Activated CD4-positive, alpha-beta T cell treated with anti-CD3 and anti-CD28 coated beads, Interleukin-2, Interleukin-4, amounts not matched to agents 100 ng/mL and 50 ng/mL, durations not matched to agents 16 hours and 8 hours (primary cell): Measurements from ENCODE around the gene TFG.

Source experiments
- DNase-seq: peaks from one replicate; pipeline ENCODE4 v3.0.0-alpha.2; 2020; ENCODE audit warnings: low spot score

TFG gene

GRCh38 chr3:100754563-100755334, 45.5 kb downstream of the TFG start:
- DNase-seq = no peak

GRCh38 chr3:100756441-100756840, 47.1 kb downstream of the TFG start:
- DNase-seq = no peak

DNA sequence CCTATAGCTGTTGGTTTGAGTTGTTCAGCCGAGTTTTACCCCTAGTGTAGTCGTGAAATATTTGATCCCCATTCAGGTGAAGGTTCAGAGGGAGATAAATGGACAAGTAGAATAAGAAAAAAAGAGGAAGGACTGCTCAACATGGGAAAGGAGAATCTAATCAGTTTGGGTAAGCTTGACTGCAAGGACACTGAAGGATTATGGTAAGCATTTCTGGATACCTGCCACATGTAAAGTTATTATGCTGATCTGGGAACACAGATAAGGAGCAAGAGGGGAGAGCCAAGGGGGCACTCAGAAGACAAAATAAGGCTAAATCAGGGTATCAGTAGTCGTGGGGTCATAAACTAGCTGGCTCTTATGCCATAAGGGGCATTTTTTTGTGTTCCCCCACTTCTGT, 49.9 kb downstream of the TFG start:
- no peak for DNase-seq

DNA sequence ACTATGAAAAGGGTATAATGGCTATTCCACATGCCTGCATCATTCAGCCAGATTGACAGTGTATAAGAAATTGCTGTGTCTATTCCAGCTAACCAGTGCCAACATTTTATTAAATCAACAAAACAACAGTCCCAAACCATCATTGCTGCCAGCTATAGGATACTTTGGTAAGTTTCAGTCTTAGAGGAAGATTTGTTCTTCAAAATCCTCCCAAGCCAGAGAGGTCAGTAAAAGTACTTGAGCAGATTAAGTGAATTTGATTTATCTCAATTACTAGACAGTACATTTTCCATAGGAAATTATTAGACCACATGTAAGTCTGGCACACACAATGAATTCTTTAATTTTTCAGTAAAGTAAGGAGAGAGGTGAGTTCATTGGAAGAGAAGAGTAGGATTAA, 50.7 kb downstream of the TFG start:
- no peak for DNase-seq

DNA sequence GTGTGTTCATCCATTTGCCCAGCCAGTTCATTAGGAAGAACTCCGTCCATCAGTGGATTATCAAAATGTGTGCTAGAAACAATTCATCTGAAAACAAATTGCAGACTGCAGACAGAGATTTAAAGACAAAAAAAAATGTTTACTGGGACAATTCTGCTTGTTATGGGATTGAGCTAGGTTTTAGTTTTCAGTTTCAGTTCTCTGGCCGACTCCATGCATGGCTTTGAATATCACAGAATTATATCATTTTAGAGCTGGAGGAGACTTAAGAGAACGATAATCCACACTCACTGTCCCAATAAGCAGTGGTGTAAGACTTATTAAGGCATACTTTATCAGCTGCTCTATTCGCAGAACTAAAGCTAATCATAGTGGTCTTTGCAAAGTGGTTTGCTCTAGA, 51.1 kb downstream of the TFG start:
- no peak for DNase-seq

GRCh38 chr3:100761211-100761942, 52.1 kb downstream of the TFG start:
- no peak for DNase-seq

DNA sequence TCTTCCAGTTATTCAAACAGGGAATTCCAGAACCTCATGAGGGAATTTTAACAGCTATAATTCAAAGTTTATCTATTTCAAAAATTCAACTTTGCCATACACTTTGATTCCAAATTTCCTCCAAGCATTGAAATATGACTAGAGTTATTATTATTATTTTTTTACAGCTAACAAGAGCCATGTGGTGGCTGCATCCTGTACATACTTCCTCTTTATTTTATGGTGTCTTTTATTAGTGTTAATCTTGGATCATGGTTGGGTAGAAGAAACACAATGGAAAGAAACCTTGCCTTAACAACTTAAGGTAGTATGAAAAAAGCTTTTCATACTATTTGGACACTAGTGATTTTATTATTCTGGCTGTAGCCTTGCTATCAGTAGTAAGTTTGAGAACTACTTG, 52.7 kb downstream of the TFG start:
- no peak for DNase-seq

- DNase-seq = no peak
These were observed 56.2 kb downstream of the TFG start for GRCh38 chr3:100765437-100765975.

DNA sequence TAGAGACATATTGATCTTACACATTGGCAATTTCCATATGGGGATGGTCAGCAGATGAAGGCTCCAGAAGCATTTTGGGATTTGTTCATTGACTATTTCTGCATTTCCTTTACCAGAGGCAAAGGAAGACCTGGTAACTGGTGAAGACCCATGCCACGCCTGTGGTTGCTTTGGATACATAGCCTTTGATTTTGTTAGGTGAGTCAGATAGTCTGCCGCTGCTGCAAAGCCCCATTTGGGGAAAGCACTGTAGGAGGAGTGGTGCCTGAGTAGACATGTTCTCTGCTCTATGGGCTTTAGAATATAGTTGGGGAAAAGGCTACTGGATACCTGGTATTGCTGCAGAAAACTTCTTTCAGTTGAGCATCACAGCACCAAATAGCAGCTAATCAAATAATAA, 56.8 kb downstream of the TFG start:
- no peak for DNase-seq

DNA sequence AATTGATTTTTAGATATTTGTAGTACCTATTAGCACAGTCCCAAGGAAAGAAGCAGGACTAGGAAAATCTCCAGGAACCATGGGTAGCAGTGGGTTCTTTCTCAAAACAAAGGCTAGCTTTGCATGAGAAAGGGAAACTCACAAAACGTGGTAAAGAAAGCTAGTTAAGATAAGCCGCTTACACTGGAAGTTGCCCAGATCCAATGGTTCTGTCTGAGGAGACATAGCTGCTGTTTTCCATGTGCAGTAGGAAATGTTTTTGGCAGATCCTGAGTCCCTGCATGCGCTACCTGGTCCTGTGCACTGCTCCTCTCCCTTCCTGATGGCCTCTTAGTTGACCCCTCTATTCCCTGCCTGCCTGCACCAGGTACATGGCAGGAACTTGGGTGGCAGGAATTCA, 60.4 kb downstream of the TFG start:
- no peak for DNase-seq

GRCh38 chr3:100775226-100775625, 65.9 kb downstream of the TFG start:
- DNase-seq = no peak

DNA sequence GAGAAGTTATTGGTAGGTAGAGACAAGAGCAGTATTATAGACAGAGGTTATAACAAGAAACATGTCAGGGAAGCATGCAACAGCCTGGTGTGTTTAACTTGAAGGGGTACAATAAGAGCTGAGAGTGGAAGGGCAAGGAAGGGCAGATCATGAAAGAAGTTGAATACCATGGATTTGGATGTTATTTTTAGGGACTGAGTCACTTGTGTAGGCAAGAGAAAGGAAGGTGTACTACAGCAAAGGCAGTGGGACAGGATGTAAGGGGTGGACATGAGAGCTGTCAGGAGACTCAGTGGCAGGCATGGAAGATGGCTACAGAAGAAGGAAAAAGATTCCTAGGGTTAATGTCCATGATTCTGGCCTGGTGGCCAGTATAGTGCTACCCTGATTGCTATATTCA, 66.4 kb downstream of the TFG start:
- no peak for DNase-seq

GRCh38 chr3:100776097-100776729, 66.9 kb downstream of the TFG start:
- DNase-seq = no peak

- DNase-seq = no peak
These were observed 67.5 kb downstream of the TFG start for GRCh38 chr3:100776746-100777145.

- no peak for DNase-seq
These were observed 68.0 kb downstream of the TFG start for GRCh38 chr3:100777271-100777670.

DNA sequence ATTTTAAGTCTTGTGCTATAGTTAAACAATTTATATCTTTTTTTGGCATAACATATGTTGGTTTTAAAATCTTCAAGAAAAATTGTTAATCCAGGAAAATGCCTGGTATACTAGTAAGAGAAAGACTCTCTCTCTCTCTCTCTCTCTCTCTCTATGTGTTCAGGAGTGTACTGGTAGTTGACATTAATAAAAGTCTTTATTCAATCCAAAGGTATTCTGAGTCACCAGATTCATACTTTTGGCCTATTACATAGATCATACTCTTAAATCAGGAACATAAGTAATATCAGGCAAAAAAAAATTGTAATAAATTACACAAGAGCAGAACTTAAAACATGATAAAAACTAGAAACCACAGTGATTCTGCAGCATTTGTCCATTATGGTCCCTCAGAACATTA, 70.2 kb downstream of the TFG start:
- no peak for DNase-seq

GRCh38 chr3:100780071-100780622, 70.9 kb downstream of the TFG start:
- DNase-seq = no peak

DNA sequence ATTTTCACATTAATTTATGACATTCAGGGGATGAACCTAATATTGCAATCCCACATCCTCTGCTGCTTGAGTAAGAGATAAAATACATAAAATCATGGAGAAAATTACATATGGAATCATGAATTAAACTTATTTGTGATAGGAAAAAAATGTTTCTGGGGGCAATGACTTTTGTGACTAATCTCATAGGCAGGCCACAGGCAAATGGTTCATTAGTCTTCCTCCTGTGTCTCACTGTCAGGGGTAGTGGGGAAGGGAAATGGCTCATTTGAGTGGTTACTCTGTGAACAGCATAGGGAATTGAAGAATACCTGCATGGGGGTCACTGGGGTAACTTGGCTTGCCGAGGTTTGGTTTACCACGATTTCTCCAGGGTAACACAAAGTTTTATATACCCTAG, 72.0 kb downstream of the TFG start:
- DNase-seq = no peak

- DNase-seq = no peak
These were observed 73.1 kb downstream of the TFG start for GRCh38 chr3:100782348-100782747.

- DNase-seq = no peak
These were observed 73.6 kb downstream of the TFG start for GRCh38 chr3:100782906-100783305.

DNA sequence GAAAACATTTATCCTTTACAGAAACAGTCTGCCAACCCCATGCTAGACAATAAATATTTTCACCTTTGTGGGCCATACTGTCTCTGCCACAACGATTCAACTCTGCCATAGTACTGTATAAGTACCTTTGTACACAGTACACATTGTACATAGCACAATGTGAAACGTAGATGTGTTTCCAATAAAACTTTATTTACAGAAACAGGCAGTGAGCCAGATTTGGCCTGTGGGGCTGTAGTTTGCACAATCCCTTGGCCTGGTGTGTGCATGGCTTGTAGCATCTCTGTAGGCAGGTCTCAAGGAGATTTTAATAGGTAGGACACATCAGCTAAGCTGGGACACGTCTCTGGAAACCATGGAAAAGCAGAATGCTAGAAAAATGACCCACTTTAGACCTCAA, 74.3 kb downstream of the TFG start:
- no peak for DNase-seq

DNA sequence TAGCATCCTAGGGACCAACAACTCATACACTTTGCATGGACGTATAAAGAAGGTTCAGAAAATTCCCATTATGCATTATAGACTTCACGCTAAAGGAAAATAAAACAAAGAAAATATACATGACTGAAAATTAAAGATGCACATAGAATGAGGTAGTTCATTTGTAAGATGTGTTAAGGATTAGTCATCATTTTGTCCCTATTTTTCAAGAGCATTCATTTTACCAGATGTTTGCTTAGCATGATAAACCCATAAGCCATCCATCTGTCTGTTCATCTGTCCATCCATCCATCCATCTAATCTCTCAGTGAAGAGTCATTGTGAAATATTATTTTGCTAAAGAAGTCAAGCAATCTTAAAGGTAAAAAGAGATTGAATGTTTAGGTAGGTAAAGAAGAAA, 80.3 kb downstream of the TFG start:
- DNase-seq = no peak

GRCh38 chr3:100796556-100796955, 87.3 kb downstream of the TFG start:
- peak; percentile 17 for DNase-seq
